NCI-H446 (cell line): ENCODE data around the gene FLOT2.
"Not testable (repeated sequence)": the region's sequence is repeated elsewhere in the genome, so short reads cannot be mapped to it uniquely, and the experiment has no call there.

Experiments used
- DNase-seq, 2 experiments: peaks; one replicate each; lab custom pipeline; 2025; lab: John Stamatoyannopoulos, UW

Gene FLOT2, protein sequence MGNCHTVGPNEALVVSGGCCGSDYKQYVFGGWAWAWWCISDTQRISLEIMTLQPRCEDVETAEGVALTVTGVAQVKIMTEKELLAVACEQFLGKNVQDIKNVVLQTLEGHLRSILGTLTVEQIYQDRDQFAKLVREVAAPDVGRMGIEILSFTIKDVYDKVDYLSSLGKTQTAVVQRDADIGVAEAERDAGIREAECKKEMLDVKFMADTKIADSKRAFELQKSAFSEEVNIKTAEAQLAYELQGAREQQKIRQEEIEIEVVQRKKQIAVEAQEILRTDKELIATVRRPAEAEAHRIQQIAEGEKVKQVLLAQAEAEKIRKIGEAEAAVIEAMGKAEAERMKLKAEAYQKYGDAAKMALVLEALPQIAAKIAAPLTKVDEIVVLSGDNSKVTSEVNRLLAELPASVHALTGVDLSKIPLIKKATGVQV

DNA sequence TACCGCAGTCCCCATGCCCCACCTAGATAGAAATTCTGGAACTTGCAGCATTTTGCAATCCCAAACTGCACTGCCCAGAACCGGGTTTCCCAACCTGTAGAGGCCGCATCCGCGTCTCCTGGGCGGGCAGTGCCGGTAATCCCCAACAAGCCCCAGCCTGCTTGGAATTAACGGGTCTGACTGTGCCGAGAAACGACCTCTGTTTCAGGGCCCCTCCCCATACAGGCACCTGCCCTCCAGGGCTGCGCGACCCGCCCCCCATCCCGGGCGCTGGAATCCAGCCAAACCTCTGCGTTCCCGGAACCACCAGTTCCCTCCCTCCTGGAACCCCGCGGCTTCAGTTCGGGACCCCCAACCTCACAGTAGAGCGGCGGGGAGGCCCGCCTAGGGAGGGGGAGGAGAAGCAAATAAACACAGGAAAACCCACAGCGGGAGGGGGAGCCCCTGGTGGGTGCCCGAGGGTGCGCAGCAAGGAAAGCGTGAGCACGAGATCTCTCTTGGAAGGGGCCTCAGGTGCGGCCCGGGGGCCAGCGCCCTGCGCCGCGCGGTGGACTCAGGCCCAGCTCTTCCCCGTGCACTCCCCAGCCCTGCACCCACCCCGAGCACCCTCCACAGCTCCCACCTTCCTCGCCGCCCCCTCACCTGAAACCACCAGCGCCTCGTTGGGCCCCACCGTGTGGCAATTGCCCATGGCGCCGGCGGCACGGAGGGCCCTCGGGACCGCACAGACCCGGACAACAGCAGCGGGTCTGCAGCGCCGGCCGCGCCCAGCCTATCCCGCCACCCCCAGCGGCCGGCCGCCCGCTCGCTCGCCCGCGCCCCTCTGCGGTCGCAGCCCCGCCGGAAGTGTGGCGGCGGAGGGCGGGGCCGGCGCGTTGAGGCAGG lies at the start of gene FLOT2:
FLOT2 (minus strand) TSS at position 850 of the 885 bp plus-strand sequence; CDS start at position 691, 159 bp downstream.
- DNase-seq, result peak in 1 of 2 experiments; percentile 39

DNA sequence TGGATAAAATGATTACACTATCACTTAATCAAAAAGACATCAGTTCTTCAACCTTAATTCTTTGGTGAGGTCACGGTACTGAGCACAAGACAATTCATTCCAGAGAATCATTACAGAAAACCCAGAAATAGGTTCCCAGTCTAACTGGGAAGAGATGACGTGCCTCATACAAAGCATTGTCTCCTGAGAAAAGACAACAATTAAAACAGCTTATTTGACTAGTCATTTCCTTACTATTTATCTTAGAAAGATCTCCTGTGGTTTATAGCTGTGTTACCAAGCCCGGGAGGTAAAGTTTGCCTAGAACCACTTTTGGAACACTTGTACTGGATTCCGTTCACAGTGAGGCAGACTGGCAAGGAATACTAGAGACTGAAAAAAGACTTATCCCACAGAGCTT lies 48.7 kb upstream of the FLOT2 start:
- DNase-seq, result no peak

DNA sequence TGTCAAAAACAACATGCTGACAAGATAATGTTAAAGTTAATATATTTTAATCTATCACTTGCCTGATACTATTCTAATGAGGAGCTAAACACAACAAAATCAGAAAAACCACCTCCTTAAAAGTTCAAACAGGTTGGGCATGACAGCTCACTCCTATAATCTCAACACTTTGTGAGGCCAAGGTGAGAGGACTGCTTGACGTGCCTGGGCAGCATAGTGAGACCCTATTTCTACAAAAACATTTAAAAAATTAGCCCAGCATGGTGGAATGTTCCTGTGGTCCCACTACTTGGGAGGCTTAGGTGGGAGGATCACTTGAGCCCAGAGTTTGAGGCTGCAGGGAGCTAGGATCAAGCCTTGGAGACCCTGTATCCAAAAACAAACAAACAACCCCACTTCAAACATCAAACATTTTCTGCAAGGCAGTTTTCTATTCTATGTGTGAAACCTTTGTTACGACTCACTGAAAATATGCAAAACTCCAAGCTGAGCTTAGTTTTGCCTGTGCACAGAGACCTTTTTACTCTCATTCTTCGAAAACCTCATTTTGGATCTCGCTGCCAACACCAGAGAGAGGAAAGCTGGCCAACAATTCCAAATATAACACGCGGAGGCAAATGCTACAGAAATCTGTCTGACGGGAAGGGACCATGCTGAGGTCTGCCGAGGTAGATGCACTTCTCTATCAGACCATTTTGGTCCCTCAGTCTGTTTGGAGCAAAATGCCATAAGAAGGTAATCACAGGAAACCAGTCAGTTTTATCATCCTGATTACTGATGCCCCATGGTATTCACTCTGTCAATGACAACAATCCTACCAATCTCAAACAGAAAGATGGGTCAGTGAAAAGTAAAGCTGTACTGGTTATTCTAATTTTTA lies 47.6 kb upstream of the FLOT2 start:
- DNase-seq, result no peak

DNA sequence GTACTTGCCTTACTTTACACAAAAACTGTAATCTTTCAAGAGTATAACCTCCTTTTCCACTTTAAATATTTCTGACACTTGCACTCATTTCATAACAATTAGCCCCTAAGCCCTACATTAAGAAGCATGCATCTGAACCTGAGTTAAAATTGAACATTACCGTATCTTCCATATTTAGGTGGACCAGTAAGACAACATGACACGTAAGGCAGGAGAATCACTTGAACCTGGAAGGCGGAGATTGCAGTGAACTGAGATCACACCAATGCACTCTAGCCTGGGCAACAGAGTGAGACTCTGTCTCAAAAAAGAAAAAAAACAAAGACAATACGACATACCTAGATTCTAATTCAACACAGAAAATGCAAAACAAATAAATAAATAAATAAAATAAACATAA lies 46.8 kb upstream of the FLOT2 start:
- DNase-seq, result no peak

DNA sequence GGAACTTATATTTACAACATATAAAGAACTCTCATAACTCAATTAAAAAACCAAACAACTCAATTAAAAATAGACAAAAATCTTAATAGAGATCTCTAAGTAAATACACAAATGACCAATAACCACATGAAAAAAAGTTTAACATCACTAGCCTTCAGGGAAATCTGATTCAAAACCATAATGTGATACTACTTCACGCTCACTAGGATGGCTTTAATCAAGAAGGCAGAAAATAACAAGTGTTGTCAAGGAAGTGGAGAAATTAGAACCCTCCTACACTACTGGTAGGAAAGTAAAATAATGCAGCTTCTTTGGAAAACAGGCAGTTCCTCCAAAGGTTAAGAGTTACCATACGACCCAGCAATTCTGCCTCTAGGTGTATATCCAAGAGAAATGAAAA lies 45.4 kb upstream of the FLOT2 start:
- DNase-seq, result no peak

DNA sequence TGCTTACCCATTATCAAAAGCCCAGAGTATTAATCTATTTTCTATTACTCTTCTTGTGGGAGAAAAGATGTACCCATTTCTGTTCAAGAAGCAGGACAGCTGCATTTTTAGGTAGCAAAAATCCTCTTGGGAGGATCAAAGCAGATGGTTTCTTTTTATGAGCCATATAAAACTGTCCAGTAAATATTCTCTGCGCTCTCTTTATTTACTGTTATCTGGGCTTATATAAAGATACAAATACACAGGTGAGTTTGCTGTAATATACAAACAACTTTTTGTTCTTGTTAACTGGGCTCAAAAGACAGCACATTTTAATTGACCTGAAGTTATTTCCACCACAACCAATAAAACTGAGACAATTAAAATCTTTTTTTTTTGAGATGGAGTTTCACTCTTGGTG lies 43.7 kb upstream of the FLOT2 start:
- DNase-seq, result no peak

DNA sequence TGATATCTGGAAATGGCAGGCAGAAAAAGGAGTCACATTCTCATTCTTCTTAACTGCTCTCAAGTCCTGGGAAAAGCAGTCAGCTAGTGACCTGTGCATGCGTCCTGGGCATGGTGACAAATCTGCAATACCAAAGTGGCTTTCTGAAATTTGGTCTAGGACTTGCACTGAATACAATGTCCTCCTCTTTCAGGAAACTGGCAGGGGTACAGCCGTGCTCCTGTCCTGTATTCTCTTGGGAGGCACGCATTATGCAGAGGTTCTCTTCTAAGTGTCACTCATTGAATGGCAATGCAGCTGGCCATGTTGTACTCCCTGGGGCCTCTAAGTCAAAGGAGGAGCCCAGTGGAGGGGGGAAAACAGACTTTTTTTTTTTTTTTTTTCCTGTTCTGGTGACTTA lies 43.1 kb upstream of the FLOT2 start:
- DNase-seq, result no peak

DNA sequence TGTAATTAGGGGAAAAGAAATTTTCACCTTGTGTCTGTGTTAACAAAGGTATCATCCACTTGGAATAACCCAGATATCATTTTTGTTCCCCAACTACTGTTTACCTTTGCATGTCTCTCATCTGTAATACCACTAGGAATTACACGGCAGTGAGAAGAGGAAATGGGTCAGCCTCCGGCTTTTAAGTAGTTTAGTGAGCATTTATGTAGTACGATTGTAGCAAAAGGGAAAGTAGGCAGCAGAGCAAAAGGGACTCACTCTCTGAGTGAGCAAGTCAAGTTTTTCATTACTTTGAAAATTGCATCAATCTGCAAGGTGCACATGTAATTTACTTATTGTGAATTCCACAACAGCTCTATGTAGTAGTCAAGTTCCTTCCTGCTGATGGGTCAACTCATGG lies 42.6 kb upstream of the FLOT2 start:
- DNase-seq, result no peak

DNA sequence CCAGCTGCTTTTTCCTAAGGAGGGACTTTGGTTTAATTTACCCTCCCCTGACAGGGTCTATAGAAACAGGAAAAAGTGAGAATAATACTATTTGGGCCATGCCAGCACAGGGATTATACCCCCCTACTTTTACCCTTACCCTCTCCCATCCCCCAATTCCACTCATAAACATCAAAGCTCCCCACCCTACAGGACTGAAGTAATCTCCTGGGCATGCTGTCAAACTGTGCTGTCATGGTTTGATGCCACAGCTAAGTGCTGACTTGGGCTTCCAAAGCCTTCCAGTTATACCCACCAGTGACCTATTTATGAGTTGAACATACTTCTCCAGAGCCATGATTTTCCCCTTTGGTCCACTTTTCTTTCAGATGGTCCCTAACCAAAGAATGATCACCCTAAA lies 41.0 kb upstream of the FLOT2 start:
- no peak for DNase-seq

DNA sequence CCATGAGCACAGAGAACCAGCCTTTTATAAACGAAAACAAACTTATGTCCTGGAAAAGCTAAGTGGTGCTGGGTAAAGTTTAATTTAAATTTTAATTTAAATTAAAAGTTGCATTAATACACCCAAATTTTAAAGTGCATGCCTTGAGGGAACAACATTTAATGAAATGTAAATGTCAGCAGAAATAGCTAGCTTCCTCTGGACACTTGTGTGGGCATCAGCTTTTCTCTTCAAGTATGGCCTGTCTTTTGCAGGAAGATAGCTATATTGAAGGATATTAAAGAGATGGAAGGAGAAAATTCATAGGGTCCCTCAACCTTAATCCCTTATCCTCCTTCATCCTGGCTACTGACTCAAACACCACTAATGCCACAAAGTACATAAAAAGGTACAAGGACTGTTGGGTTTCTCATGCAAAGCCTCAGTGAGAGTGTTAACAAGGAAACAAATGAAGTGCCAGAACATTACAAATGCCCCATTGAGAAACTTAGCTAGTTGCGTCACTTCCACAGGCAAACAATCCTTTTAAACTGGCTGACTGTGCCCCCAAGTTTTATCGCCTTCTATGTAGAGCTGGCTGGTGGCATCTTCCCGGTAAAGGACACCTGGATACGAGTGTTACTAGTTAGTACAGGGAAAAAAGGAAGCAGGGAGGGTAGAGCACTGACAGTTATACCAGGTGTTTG lies 39.7 kb upstream of the FLOT2 start:
- no peak for DNase-seq

DNA sequence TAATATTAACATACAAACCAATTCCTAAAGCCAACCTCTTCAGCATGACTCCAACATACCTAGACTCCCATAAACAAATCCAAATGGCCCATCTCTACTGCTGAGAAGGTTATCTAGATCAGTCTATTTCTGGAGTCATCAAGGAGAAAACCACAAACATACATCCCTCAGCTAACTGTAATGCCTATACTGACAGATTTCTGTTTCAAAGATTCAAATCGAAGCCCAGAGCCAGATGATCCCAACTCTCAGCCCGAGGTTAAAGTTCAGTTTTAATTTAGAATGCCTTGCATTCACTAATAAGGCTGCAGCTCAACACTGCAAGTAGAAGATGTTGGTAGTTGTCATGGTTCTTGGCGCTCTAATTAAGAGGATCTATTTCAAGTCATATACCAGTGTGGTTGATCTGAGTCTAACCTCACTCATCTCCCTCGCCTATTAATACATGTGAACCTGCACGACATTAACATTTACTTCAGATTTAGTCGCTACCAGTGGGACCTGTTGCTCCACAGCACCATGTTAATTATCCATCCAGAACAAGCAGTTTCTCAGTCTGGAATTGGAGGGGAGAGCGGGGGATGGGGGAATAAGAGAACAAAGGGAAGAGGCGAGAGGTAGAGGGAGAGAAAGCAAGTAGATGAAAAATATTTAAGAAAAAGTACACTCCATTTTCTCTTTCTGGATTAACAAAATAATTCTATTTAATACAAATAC lies 38.4 kb upstream of the FLOT2 start:
- no peak for DNase-seq

DNA sequence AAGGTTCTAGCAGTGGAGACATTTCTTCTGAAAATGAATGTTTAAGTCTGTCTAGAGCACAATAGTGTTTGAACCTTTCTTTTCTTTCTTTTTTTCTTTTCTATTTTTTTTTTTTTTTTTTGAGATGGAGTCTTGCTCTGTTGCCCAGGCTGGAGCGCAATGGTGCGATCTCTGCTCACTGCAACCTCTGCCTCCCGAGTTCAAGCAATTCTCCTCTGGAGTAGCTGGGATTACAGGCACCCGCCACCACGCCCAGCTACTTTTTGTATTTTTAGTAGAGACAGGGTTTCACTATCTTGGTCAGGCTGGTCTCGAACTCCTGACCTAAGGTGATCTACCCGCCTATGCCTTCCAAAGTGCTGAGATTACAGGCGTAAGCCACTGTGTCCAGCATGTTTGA lies 37.0 kb upstream of the FLOT2 start:
- DNase-seq, result not testable (repeated sequence)

DNA sequence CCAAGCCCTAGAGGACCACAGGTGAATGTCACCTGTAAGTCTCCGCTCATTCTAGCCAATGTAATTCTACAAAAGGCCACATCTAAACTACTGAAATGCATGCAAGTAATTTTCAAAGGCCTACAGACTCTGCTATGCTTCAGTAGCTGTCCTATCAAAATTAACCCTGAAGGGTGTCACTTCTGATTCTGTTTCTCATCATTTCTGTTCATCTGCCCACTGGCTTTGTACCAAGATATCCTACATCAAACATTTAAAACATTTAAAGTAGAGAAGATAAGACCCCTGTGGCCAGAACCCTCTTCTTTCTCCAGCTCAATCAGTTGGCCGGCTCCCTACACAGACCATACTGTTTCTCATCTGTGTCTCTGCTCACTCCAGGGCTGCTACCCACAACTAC lies 32.3 kb upstream of the FLOT2 start:
- DNase-seq, result no peak

DNA sequence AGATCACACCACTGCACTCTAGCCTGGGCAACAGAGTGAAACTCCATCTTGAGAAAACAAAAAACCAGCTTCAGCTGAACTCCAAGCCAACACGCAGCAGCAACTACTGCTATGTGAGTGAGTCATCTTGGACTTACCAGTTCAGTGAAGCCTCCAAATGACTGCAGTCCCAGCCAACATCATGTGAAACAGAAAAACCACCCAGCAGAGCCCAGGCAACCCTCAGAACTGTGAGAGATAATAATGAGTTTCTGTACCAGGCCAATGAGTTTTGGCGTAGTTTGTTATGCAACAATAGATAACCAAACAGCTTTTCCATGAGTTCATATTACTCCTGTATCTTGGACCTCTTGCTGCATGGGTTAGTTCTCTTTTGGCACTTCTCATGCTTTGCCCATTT lies 30.5 kb upstream of the FLOT2 start:
- no peak for DNase-seq

DNA sequence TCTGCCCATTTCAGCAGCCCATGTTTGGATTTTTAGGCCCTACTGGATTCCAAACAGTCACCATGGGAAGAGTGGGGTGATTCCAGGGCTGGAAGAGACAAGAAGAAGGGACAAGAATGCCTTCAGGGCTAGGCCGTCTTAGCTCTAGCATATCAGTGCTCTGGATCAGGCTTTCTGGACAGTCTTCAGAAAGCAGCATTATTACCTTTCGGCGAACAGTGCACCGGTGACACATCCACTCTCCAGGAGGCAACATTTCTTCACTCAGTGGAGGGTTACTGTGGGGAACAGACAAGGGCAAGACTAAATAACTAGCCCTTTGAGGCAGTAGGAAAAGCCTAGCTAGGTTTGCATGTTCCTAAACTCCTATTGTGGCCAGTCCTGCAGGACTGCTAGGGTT lies 29.3 kb upstream of the FLOT2 start:
- no peak for DNase-seq

DNA sequence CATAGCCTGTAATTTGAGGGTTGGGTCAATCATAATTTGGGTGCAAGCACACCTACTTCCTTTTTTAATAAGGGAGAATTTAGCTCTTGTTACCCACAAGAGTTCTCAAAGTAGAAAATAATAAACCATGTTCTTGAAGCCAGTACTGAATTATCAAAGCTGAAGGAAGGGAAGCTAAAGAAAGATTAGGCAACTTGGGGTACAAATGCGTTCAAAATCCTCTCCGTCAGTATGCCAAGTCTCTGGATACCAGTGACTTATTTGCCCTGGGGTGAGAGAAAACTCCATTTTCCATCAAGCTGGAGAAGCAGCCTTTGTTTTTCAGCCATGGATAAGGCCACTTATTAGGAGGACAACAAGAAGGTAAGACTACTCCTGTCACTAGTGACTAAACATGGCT lies 28.8 kb upstream of the FLOT2 start:
- DNase-seq, result no peak

DNA sequence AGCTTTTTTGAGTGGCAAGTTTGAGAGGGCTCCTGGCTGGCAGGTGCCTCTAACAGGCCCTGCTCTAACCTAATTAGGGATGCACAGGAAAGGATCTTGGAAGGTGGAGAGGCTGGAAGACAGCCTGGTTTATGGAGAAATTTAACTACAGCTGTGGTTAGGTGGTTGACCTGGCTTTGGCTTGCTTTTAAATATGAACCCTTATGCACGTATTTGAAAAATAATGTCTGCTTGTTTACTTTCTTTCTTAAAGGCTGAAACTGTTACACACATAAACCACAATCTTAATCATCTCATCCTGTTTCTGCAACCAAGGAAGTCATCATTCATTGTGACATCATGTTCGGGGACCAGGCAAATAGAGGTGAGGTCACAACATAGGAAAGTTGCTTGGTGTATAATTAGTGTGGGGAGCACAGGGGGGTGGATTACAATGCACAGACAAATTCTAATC lies 28.4 kb upstream of the FLOT2 start:
- DNase-seq, result no peak

DNA sequence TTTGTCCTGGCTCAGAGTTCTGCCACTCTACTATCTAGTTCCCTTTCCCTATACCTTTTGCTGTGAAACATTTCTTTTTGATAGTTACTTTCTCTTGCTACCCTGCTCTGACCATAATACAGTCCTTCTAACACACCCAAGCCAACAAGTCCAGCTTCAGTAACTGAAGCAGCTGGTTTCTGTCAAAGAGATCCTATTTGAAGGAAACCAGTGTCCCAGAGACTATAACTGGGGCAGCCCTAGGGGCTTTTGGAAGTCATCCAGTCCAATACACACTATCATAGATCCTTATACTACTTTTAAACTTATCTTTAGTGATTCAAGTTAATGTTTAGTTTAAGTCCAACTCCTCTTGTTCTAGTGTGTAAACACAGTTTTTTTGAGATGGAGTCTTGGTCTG lies 22.7 kb upstream of the FLOT2 start:
- DNase-seq, result no peak

DNA sequence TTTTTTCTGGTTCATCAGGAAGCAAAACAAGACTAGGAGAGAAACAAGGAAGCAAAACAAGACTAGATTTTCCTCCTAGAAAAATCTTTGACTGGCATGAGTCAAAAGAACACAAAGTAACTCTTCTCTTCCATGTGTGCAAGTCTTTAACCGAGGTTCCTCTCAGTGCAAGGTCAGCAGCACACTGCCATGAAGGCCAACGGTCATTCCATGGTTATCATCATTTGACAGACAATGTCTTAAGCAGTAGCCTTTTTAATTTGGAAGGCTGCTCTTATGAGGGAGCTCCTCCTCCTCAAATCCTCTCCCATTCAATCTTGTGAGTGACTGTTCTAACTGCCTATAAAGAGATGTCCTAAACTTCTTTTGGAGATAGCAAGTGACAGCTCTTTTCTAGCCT lies 20.8 kb upstream of the FLOT2 start:
- DNase-seq, result no peak

DNA sequence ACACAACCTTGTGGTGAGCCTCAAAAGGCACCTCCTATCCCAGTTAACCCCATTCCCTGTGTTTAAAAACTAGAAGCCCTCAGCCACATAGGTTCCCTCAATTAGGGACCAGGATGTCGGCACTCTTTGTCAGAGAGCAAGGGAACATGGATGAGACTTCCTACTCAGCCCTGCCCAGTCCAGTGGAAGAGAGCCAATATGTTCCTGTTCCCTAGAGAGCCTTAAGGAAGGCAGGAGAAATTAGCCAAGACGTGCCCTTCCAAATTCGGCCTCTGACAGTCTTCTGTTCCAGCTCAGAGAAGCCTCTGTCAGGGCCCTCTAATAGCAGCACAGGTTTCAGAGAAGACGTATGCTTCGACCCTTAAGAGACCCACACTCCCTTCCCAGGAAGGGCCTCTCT lies 19.9 kb upstream of the FLOT2 start:
- no peak for DNase-seq

DNA sequence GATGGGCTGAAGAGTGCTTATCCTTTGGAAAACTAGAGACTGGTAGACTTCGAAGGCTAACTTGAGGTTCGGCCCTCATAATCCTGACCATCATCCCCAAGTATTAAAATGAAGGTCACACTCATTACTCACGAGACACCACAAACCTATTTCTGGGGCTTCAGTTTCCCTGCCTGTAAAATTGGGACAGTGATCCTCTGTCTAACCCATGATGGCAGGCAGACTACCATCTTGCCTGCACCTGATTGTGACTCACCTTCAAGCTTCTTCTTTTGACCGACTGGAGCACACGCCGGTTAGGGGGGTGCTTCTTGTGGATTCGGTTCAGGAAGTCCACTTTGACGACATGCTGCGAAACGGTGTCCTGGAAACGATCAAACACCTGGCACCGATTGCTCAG lies 19.5 kb upstream of the FLOT2 start:
- DNase-seq, result no peak
